ENCODE data around the gene ZIM2.
A peak's percentile ranks its signal among the peaks of the same experiment; 100 is the strongest.

ZIM2 gene

DNA sequence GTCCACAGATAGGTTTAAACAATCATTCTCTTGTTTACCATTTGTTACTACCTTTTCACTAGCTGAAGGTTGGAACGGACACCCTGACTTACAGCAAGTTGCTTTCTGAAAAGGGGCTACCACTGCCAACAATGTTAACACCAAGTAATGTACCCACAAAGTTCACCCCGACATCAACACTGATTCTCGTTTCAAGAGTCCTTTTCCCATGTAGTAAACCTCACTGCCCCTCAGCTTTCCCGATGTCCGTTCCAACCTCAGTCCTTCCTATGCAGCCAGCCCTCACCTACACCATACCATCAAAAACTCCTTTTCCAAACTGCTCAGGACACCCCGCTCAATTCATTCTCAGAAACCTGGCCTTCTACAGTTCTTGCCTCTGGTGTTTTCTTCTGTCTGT lies 29.0 kb downstream of the ZIM2 start:
- TF ChIP-seq, protein P1, sequence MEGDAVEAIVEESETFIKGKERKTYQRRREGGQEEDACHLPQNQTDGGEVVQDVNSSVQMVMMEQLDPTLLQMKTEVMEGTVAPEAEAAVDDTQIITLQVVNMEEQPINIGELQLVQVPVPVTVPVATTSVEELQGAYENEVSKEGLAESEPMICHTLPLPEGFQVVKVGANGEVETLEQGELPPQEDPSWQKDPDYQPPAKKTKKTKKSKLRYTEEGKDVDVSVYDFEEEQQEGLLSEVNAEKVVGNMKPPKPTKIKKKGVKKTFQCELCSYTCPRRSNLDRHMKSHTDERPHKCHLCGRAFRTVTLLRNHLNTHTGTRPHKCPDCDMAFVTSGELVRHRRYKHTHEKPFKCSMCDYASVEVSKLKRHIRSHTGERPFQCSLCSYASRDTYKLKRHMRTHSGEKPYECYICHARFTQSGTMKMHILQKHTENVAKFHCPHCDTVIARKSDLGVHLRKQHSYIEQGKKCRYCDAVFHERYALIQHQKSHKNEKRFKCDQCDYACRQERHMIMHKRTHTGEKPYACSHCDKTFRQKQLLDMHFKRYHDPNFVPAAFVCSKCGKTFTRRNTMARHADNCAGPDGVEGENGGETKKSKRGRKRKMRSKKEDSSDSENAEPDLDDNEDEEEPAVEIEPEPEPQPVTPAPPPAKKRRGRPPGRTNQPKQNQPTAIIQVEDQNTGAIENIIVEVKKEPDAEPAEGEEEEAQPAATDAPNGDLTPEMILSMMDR (IDR thresholded peaks at IDR 0.05; ENCODE audit: low read depth, low read length): no peak
- no peak overlapping the region for H3K4me3 ChIP-seq (replicated peaks in 1 of 2; ENCODE audit: low read depth in 2 of 2, low read length in 2 of 2)
- no peak for DNase-seq (ENCODE audit: low read depth in 2 of 2)

DNA sequence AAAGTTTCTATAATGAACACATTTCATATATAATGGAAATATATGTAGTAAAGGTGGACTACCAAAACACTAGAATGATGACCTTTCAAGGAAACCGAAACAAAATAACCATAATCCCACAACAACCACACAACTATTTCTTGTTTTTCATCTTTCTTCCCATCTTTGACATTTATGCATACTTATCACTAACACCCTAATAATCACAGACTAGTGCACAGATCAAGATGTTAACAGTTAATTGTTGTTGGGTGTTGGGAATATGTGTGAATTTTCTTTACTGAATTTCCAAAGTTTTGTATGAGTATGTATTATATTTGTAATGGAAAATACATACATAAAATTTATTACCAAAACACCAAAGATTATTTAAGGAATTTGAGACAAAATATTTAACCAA lies 30.3 kb downstream of the ZIM2 start:
- no peak overlapping the region for H3K4me3 ChIP-seq (replicated peaks in 1 of 2; ENCODE audit: low read depth in 2 of 2, low read length in 2 of 2)
- TF ChIP-seq, protein P1 (IDR thresholded peaks at IDR 0.05; ENCODE audit: low read depth, low read length): no peak
- DNase-seq (ENCODE audit: low read depth in 2 of 2): no peak

DNA sequence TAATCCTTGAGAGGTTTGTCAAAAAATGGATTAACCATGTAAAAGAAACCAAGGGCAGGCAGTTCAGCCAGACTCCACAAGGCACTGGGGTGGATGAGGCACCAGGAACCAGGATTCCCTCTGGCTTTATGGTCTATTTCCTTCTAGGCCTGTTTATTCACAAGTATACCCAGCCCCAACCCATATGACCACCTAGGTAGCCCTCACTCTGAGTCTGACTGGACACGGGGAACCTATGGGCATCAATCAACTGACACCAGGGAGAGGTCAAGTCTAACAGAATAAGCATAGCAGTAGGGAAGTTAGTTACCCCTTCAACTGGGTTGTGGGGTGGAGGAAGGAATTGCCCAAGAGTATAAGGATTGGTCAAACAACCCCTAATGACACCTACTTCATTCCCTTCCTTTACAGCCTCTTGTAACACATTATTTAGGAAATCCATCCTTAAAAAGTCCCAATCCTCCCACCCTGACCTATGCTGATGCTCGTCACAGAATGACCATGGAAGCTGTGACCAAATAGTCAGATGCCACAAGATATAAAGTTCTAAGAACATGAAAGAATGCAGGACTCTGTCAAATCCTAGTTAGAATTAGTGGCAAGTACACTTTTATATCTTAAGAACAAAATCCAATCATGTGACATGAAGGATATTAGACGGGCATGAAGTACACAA lies 31.7 kb downstream of the ZIM2 start:
- no peak overlapping the region for H3K4me3 ChIP-seq (replicated peaks in 1 of 2; ENCODE audit: low read depth in 2 of 2, low read length in 2 of 2)
- no peak for DNase-seq (ENCODE audit: low read depth in 2 of 2)
- TF ChIP-seq, protein P1 (IDR thresholded peaks at IDR 0.05; ENCODE audit: low read depth, low read length): no peak

DNA sequence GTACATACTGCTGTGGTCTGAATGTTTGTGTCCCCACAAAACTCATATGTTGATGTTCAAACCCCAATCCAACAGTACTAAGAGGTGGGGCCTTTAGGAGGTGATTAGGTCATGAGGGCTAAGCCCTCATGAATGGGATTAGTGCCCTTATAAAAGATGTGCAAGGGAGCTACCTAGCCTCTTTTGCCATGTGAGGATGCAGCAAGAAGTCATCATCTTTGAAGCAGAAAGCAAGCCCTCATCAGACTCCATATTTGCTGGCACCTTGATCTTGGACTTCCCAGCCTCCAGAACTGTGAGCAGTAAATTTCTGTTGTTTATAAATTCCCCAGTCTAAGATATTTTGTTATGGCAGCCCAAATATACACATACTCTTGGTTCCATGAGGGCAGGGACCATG lies 33.9 kb downstream of the ZIM2 start:
- TF ChIP-seq, protein P1 (IDR thresholded peaks at IDR 0.05; ENCODE audit: low read depth, low read length): no peak
- no peak for DNase-seq (ENCODE audit: low read depth in 2 of 2)
- H3K4me3 ChIP-seq (replicated peaks in 1 of 2; ENCODE audit: low read depth in 2 of 2, low read length in 2 of 2): no peak overlapping the region

DNA sequence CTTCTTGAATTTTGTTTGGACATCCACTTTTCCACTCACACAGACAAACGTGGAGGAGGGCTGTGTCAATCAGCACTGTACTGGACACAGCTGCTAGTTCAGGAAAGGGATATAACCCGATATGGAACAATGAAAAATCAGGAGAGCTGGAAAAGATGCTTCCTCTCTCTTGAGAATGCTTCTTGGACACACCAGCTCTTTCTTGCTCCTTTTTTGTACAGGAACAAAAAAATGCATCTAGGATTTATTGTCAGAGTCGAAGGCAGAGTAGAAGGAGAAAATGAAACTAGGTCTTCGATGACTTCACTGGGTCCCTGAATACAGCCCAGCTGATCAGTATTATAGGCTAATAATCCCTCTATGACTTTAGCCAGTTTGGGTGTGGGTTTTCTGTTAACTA lies 62.2 kb downstream of the ZIM2 start:
- no peak for DNase-seq (ENCODE audit: low read depth in 2 of 2)
- H3K4me3 ChIP-seq (replicated peaks in 1 of 2; ENCODE audit: low read depth in 2 of 2, low read length in 2 of 2): no peak overlapping the region
- TF ChIP-seq, protein P1 (IDR thresholded peaks at IDR 0.05; ENCODE audit: low read depth, low read length): no peak

DNA sequence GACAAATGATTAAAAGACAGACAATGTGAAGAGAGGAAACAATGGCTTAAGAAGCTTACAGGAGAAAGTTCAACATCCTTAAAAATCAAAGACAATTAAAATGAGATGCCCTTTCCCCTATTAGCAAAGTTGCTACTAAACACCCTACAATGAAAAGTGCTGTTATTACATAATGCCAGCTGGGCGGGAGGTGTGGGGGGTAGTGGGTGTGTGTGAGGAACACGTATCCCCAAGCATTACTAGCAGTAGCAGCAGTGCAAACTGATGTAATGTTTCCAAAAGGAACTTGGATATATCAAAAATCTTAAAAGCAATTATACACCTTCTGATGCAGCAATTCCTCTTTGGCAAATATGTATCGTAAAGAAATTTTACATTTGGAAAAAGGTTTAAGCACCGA lies 70.9 kb downstream of the ZIM2 start:
- TF ChIP-seq, protein P1 (IDR thresholded peaks at IDR 0.05; ENCODE audit: low read depth, low read length): no peak
- DNase-seq (ENCODE audit: low read depth in 2 of 2): no peak
- H3K4me3 ChIP-seq (replicated peaks in 1 of 2; ENCODE audit: low read depth in 2 of 2, low read length in 2 of 2): no peak overlapping the region

DNA sequence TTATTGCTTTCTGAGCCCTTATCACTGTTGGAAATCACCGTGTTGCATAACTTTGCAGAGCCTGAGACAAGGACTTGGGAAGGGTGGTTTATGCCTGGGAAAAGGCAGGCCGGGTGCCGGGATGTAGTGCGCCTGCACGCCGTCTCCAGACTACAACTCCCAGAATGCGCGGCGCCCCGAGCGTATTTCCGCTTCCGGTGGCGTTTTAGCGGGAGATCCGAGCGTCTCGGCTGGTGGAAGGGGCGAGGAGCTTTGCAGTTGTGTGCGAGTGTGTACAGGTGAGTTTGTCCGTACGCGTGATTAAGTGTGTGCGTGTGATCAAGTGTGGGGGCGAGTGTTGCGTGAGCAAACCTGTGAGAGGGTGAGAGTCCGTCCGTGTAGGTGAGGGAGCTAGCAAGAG lies 75.4 kb downstream of the ZIM2 start:
- H3K4me3 ChIP-seq (replicated peaks in 1 of 2; ENCODE audit: low read depth in 2 of 2, low read length in 2 of 2): peak overlapping the region in 1 of 2 donors; percentile 13

More for the DNA sequence above, 75.4 kb downstream of the ZIM2 start:
- peak; percentile 8 to 16 for DNase-seq (ENCODE audit: low read depth in 2 of 2)
- TF ChIP-seq, protein P1 (IDR thresholded peaks at IDR 0.05; ENCODE audit: low read depth, low read length): no peak

Data from cardiac fibroblast (primary cell).